ENCODE results near the gene TPST1. TPM values are rescaled to one million over a fixed set of nuclear protein-coding genes. Genes with fewer than 3 reads are reported as not detected.
A peak's percentile ranks its signal among the peaks of the same experiment; 100 is the strongest.
"Not testable (repeated sequence)": the region's sequence is repeated elsewhere in the genome, so short reads cannot be mapped to it uniquely, and the experiment has no call there.

The TPST1 gene
- total RNA-seq = 18.6 and 21.9 TPM in 2 replicates
- long read RNA-seq, transcript TPST1-201 (6 exons, 2,116 nt) = major isoform, 7 of 21 reads
- long read RNA-seq, partial matches to known transcripts = 5 of 21 reads
- long read RNA-seq, other reads (novel, unspliced or antisense) = 9 of 21 reads

- Mint-ChIP-seq H3K27ac (ENCODE audit: unreplicated experiment) (peak within 1 kb of the TSS; percentile 96), H3K9me3 (no peaks in the 10 kb centered on the region), H3K4me1 (peaks cover 24% of the 10 kb centered on the region), H3K36me3 (ENCODE audit: low read depth) (peaks cover 1% of the 10 kb centered on the region), H3K4me3 (peak within 1 kb of the TSS; percentile 94), H3K27me3 (ENCODE audit: low read depth) (peaks cover 14% of the 10 kb centered on the region)
- peak; percentile 98 for DNase-seq (ENCODE audit: low read depth, low spot score)
- TF ChIP-seq CTCF (conservative IDR thresholded peaks at IDR 0.05) = peak; percentile 67
These were observed at the start of gene TPST1 for GRCh38 chr7:66204822-66205740. TSS of gene TPST1 (plus strand) at chr7:66205334. CDS start at chr7:66240426, 35,092 bp downstream.

- not testable (repeated sequence) for H3K27ac Mint-ChIP-seq (ENCODE audit: unreplicated experiment); H3K27me3 Mint-ChIP-seq (ENCODE audit: low read depth); H3K4me1 Mint-ChIP-seq; H3K4me3 Mint-ChIP-seq; H3K9me3 Mint-ChIP-seq; DNase-seq (ENCODE audit: low read depth, low spot score)
- peaks cover 29% of the 10 kb centered on the region for H3K36me3 Mint-ChIP-seq (ENCODE audit: low read depth)
These were observed 49.1 kb upstream of the TPST1 start for GRCh38 chr7:66156035-66156434.

GRCh38 chr7:66157060-66157459 lies 48.1 kb upstream of the TPST1 start:
- H3K27ac Mint-ChIP-seq (ENCODE audit: unreplicated experiment) = no peak overlapping the region
- H3K9me3 Mint-ChIP-seq = peaks cover 5% of the 10 kb centered on the region
- H3K4me1 Mint-ChIP-seq = peaks cover 5% of the 10 kb centered on the region
- no peak for DNase-seq (ENCODE audit: low read depth, low spot score)
- no peak overlapping the region for H3K4me3 Mint-ChIP-seq
- peaks cover 29% of the 10 kb centered on the region for H3K36me3 Mint-ChIP-seq (ENCODE audit: low read depth)
- TF ChIP-seq CTCF (conservative IDR thresholded peaks at IDR 0.05) = no peak
- H3K27me3 Mint-ChIP-seq (ENCODE audit: low read depth) = no peaks in the 10 kb centered on the region

- TF ChIP-seq CTCF (conservative IDR thresholded peaks at IDR 0.05) = no peak
- peaks cover 19% of the 10 kb centered on the region for H3K36me3 Mint-ChIP-seq (ENCODE audit: low read depth)
These were observed 42.5 kb upstream of the TPST1 start for GRCh38 chr7:66162622-66163021.

GRCh38 chr7:66163186-66163610 lies 41.9 kb upstream of the TPST1 start:
- H3K4me1 Mint-ChIP-seq = no peaks in the 10 kb centered on the region
- H3K4me3 Mint-ChIP-seq = no peak overlapping the region
- H3K27ac Mint-ChIP-seq (ENCODE audit: unreplicated experiment) = no peak overlapping the region
- no peaks in the 10 kb centered on the region for H3K27me3 Mint-ChIP-seq (ENCODE audit: low read depth)
- H3K36me3 Mint-ChIP-seq (ENCODE audit: low read depth) = peaks cover 16% of the 10 kb centered on the region
- TF ChIP-seq CTCF (conservative IDR thresholded peaks at IDR 0.05) = no peak
- H3K9me3 Mint-ChIP-seq = peaks cover 2% of the 10 kb centered on the region
- no peak for DNase-seq (ENCODE audit: low read depth, low spot score)

More at GRCh38 chr7:66162622-66163021, 42.5 kb upstream of the TPST1 start:
- no peaks in the 10 kb centered on the region for H3K4me1 Mint-ChIP-seq
- no peak overlapping the region for H3K27ac Mint-ChIP-seq (ENCODE audit: unreplicated experiment)
- no peak overlapping the region for H3K4me3 Mint-ChIP-seq
- DNase-seq (ENCODE audit: low read depth, low spot score) = no peak
- H3K9me3 Mint-ChIP-seq = peaks cover 5% of the 10 kb centered on the region
- H3K27me3 Mint-ChIP-seq (ENCODE audit: low read depth) = no peaks in the 10 kb centered on the region

- H3K36me3 Mint-ChIP-seq (ENCODE audit: low read depth) = peaks cover 6% of the 10 kb centered on the region
- no peaks in the 10 kb centered on the region for H3K27me3 Mint-ChIP-seq (ENCODE audit: low read depth)
- no peaks in the 10 kb centered on the region for H3K9me3 Mint-ChIP-seq
- no peaks in the 10 kb centered on the region for H3K4me1 Mint-ChIP-seq
- no peak for TF ChIP-seq CTCF (conservative IDR thresholded peaks at IDR 0.05)
- no peak overlapping the region for H3K4me3 Mint-ChIP-seq
- no peak for DNase-seq (ENCODE audit: low read depth, low spot score)
- no peak overlapping the region for H3K27ac Mint-ChIP-seq (ENCODE audit: unreplicated experiment)
These were observed 40.8 kb upstream of the TPST1 start for GRCh38 chr7:66164356-66164755.

All from neural crest cell (in vitro differentiated cells).